Islet of Langerhans (tissue), 1 donor: Measurements from ENCODE around the gene MED12L.

ENCODE experiments used
- FAIRE-seq: peaks from one replicate; lab custom pipeline; 2011; peaks lifted over from hg19 to GRCh38; lab: Jason Lieb, UNC

Gene MED12L

DNA sequence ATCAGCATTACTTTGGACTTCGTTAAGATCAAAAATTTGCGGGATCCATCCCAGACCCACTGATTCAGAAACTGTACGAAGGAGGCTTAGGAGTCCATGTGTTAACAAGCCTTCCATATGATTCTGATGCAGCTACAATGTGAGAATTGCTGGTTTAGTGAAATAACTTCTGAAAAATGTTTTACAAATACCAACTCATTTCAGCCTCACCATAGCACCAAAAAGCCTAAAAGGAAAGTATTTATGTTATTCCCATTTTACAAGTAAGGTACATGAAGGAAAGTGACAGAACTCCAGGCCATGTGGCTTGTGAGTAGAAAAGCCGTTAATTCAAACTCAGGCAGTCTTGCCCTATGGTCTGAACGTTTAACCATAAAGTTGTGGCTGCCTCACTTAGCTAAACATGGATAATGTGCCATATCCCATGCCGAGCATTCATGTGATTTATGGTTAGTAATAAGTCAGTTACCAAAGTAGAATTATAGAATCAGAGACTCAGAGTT is 376.9 kb downstream of the MED12L start:
- FAIRE-seq: no peak

DNA sequence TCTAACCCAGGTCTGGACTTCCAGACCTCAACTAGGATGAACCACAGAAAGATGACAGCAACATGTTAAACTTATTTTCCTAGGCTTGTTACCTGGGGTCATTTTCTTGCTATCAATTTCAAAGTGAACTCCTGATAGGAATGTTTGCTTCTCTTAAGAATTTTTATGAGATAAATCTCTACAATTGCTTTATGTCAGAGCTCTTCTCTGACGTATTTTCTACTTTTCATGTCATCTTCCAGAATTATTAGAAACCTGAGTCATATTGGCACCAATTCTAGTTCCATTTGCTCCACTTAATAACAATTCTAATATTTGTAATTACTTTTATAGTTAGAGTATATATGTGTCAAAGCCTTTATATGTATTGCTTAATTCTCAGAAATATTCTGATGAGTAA is 377.5 kb downstream of the MED12L start:
- FAIRE-seq: no peak

GRCh38 chr3:151467069-151467468 is 381.6 kb downstream of the MED12L start:
- no peak for FAIRE-seq

DNA sequence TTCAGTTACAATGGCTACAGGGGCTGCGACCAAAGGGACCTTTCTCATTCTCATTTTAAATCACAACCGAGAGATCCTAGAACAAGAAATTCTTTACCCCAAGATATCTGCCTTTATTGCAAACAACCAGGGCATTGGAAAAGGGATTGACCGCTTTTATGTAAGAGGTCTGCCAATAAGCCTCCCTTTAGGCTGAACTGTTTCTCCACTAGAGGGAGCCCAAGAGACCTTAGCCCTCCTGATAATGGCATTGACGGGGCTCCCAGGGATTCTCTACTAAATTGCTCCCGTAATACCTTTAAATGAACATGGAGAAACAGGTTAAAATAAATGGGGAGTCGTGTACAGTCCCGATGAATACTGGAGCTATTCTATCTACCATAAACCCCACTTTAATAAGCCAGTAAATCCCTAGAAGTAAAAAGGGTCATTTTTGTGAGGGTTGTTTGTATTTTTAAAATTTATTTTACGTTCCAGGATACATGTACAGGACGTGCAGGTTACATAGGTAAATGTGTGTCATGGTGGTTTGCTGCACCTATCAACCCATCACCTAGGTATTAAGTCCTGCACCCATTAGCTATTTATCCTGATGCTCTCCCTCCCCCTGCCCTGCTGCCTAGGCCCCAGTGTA is 382.9 kb downstream of the MED12L start:
- FAIRE-seq: no peak

DNA sequence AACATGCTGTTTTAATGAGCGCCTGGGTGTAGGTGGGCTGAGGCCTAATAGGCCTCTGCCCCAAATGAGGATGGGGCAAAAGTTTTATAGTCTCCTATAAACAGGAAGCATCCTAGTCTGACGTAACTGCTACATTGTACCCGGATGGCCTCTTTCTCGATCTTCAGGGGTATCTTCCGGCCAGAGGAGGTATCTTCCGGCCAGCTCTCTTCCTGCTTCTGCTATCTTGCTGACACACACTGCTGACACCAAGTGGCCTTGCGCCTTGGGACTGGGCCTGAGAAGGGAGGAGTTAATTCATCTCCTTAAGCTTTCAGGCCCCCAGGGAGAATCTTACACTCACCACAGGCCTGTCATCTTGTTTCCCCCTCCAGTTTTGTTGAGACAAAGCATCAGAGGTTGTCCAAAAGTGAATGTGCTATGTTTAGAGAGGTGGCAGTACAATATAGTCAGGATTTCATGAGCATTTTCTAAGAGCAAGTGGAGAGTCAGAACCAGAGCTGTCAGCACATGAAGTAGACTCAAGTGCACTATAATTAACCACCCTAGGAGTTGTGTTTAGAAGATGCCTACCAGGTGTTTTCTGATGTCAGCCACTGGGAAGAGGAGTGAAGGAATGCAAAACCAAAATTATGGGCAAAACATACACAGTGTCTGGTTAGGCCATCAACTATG is 391.0 kb downstream of the MED12L start:
- FAIRE-seq: no peak

GRCh38 chr3:151477591-151478334 is 392.3 kb downstream of the MED12L start:
- FAIRE-seq: no peak

DNA sequence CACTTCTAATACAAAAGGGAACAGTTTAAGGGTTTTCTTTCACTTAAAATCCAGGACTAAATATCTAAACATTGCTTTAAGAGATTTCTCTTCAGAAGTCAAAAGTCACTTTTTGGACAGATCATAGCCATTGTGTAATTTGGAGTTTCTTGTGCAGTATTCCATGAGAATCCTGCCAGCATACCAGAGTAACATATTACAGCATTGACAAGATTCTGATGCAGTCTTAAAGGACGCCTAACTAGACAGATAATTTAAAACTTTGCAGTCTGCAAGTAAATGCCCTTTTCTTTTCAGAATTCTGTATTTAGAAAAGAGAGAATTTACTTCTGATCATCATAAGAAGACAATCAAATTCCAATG is 392.9 kb downstream of the MED12L start:
- no peak for FAIRE-seq

GRCh38 chr3:151479452-151479851 is 394.0 kb downstream of the MED12L start:
- no peak for FAIRE-seq

- no peak for FAIRE-seq
Observed at GRCh38 chr3:151480492-151480891, 395.0 kb downstream of the MED12L start.

GRCh38 chr3:151483488-151483887 is 398.0 kb downstream of the MED12L start:
- FAIRE-seq: no peak

GRCh38 chr3:151483961-151484520 is 398.6 kb downstream of the MED12L start:
- no peak for FAIRE-seq
